Hepatocyte (in vitro differentiated cells): ENCODE results near the gene HPSE2. TPM values are rescaled to one million over a fixed set of nuclear protein-coding genes. Genes with fewer than 3 reads are reported as not detected.
"Not testable (repeated sequence)": the region's sequence is repeated elsewhere in the genome, so short reads cannot be mapped to it uniquely, and the experiment has no call there.

Experiments used
- DNase-seq: peaks from one replicate; pipeline ENCODE4 v3.0.0-alpha.2; 2016; ENCODE audit warnings: low spot score
- H2AFZ ChIP-seq: fragments of 200-600 bp; sonication (generic); 2 replicates; pipeline ENCODE4 v1.6.0; 2016; ENCODE audit warnings: antibody characterized with exemption, mild to moderate bottlenecking
- H3K27ac ChIP-seq: fragments of 200-600 bp; sonication (generic); 2 replicates; pipeline ENCODE4 v1.5.1; 2016; ENCODE audit warnings: mild to moderate bottlenecking
- H3K27me3 ChIP-seq: fragments of 200-600 bp; sonication (generic); 2 replicates; pipeline ENCODE4 v1.6.1; 2016
- H3K36me3 ChIP-seq: fragments of 200-600 bp; sonication (generic); replicated peaks from 2 replicates; pipeline ENCODE4 v1.5.1; 2016; ENCODE audit warnings: low read depth; ENCODE audit not compliant: insufficient read depth
- H3K4me1 ChIP-seq: fragments of 200-600 bp; sonication (generic); 2 replicates; pipeline ENCODE4 v1.5.1; 2016; ENCODE audit warnings: mild to moderate bottlenecking, moderate library complexity; ENCODE audit not compliant: insufficient read depth
- H3K4me2 ChIP-seq: fragments of 200-600 bp; sonication (generic); 2 replicates; pipeline ENCODE4 v1.6.0; 2016
- H3K4me3 ChIP-seq: fragments of 200-600 bp; sonication (generic); 2 replicates; pipeline ENCODE4 v1.5.1; 2016; ENCODE audit warnings: mild to moderate bottlenecking
- H3K79me2 ChIP-seq: fragments of 200-600 bp; sonication (generic); 2 replicates; pipeline ENCODE4 v1.6.0; 2017; ENCODE audit warnings: mild to moderate bottlenecking
- H3K9me2 ChIP-seq: fragments of 200-600 bp; sonication (generic); replicated peaks from 2 replicates; pipeline ENCODE4 v1.6.0; 2017; ENCODE audit warnings: mild to moderate bottlenecking; ENCODE audit not compliant: insufficient read depth
- H3K9me3 ChIP-seq: fragments of 200-600 bp; sonication (generic); 2 replicates; pipeline ENCODE4 v1.5.1; 2016; ENCODE audit warnings: low read depth, mild to moderate bottlenecking
- H4K20me1 ChIP-seq: fragments of 200-600 bp; sonication (generic); 2 replicates; pipeline ENCODE4 v1.6.0; 2016; ENCODE audit warnings: mild to moderate bottlenecking; ENCODE audit not compliant: insufficient read depth, poor library complexity, severe bottlenecking
- EZH2 ChIP-seq: fragments of 200-600 bp; sonication (generic); IDR thresholded peaks from 2 replicates; pipeline ENCODE4 v1.6.1; 2016; ENCODE audit warnings: antibody characterized with exemption, mild to moderate bottlenecking, borderline replicate concordance
- EZH2phosphoT487 ChIP-seq: fragments of 200-600 bp; sonication (generic); IDR thresholded peaks from one replicate; pipeline ENCODE4 v1.6.1; 2018; ENCODE audit warnings: antibody characterized with exemption, mild to moderate bottlenecking, low read depth, moderate library complexity; ENCODE audit not compliant: unreplicated experiment, severe bottlenecking
- WGBS: methylation state at CpG from one replicate; pipeline ENCODE4 v1.1.6; 2016; ENCODE audit warnings: low lambda C conversion rate; ENCODE audit errors: missing lambda C conversion rate; 5-methylcytosine and 5-hydroxymethylcytosine counted together
- polyA plus RNA-seq: library from polyadenylated mRNA; unstranded; fragments of >200 nt; fragmentation: Nextera tagmentation; extraction: Ambion mirVana; gene quantifications from 2 replicates; pipeline ENCODE4 v1.2.1, GENCODE V29; 2016
- total RNA-seq: library from RNA; depleted of rRNA; stranded (reverse); fragments of >200 nt; gene quantifications from 2 replicates; pipeline ENCODE4 v1.2.3, GENCODE V29; 2014
- TF ChIP-seq, protein P1 (sequence below): fragments of 200-600 bp; sonication (generic); IDR thresholded peaks from 2 replicates; pipeline ENCODE4 v1.5.1; 2016; ENCODE audit warnings: antibody characterized with exemption, mild to moderate bottlenecking; ENCODE audit not compliant: poor library complexity

HPSE2 gene
- total and polyA plus RNA-seq, 2 experiments from 2014 or later = 3.7 to 5.7 TPM

DNA sequence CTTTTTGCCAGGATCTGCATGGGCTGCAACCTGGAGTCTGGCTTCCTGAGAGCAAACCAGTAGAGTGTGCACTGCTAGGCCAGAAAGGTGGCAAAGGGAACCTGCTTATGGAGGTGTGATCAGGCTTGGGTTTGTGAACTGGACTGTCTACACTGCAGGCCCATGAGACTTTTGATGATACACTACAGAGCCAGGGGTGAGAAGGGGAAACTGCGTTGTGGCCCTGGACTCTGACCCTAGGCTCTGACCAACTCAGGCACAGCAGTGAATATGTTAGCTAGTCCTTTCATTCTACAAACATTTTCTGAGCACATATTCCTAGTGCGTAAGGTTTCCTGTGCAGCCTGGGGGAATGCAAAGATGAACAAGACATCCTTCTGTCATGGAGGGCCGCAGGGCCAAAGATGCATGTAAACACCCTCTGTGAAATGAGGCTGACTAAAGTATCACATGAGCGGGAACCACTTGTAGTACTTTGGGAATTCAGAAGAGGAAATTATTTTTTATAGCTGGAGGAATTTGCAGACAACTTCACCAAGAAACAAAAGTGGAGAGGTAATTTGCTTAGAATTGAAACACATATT, 725.1 kb downstream of the HPSE2 start:
- DNase-seq = no peak
- H3K27ac ChIP-seq = peak overlapping the region; percentile 42
- H2AFZ ChIP-seq = no peak overlapping the region
- H3K4me1 ChIP-seq = no peaks in the 10 kb centered on the region
- TF ChIP-seq EZH2 (no peak), EZH2phosphoT487 (no peak)
- TF ChIP-seq, protein P1, sequence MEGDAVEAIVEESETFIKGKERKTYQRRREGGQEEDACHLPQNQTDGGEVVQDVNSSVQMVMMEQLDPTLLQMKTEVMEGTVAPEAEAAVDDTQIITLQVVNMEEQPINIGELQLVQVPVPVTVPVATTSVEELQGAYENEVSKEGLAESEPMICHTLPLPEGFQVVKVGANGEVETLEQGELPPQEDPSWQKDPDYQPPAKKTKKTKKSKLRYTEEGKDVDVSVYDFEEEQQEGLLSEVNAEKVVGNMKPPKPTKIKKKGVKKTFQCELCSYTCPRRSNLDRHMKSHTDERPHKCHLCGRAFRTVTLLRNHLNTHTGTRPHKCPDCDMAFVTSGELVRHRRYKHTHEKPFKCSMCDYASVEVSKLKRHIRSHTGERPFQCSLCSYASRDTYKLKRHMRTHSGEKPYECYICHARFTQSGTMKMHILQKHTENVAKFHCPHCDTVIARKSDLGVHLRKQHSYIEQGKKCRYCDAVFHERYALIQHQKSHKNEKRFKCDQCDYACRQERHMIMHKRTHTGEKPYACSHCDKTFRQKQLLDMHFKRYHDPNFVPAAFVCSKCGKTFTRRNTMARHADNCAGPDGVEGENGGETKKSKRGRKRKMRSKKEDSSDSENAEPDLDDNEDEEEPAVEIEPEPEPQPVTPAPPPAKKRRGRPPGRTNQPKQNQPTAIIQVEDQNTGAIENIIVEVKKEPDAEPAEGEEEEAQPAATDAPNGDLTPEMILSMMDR = no peak
- H4K20me1 ChIP-seq = no peaks in the 10 kb centered on the region
- no peaks in the 10 kb centered on the region for H3K79me2 ChIP-seq
- no peak overlapping the region for H3K4me3 ChIP-seq
- no peak overlapping the region for H3K4me2 ChIP-seq
- WGBS = 88% methylated on average over 4 of the region's 4 CpGs
- no peaks in the 10 kb centered on the region for H3K9me3 ChIP-seq
- H3K9me2 ChIP-seq = no peaks in the 10 kb centered on the region
- no peaks in the 10 kb centered on the region for H3K27me3 ChIP-seq
- no peaks in the 10 kb centered on the region for H3K36me3 ChIP-seq

DNA sequence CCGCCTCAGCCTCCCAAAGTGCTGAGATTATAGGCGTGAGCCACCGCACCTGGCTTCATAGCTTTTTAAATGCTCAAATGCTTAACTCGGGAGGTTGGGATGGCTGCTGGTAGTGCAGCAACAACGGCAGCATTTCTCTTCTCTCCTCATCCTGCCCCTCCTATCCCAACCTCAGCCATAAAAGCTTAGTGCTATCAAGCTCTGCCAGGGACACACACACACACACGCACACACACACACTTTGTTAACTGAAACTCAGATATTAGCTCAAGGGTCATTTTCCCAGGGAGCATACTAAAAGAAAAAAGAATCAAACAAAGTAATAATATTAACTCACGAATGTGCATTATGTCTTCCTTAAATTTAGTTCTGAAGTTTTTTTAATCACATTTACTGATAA, 725.9 kb downstream of the HPSE2 start:
- Histone ChIP-seq H3K27me3 (no peaks in the 10 kb centered on the region), H3K9me2 (no peaks in the 10 kb centered on the region), H3K79me2 (no peaks in the 10 kb centered on the region), H3K4me1 (no peaks in the 10 kb centered on the region), H2AFZ (no peak overlapping the region), H3K36me3 (no peaks in the 10 kb centered on the region), H4K20me1 (no peaks in the 10 kb centered on the region), H3K4me3 (no peak overlapping the region), H3K4me2 (no peak overlapping the region), H3K27ac (no peak overlapping the region), H3K9me3 (no peaks in the 10 kb centered on the region)
- TF ChIP-seq, protein P1 = no peak
- no peak for TF ChIP-seq EZH2
- TF ChIP-seq EZH2phosphoT487 = no peak
- DNase-seq = peak; percentile 51
- WGBS = 77% methylated on average over 7 of the region's 7 CpGs

DNA sequence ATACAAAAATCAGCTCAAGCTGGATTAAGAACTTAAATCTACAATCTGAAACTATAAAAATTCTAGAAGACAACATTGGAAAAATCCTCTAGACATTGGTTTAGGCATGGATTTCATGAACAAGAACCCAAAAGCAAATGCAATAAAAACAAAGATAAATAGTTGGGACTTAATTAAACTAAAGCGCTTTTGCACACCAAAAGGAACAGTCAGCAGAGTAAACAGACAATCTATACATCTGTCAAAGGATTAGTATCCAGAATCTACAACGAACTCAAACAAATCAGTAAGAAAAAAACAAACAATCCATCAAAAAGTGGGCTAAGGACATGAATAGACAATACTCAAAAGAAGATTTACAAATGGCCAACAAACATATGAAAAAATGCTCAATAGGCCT, 733.1 kb downstream of the HPSE2 start:
- 78% methylated on average over 2 of the region's 2 CpGs for WGBS
- not testable (repeated sequence) for H3K4me1 ChIP-seq, H3K79me2 ChIP-seq, H3K27ac ChIP-seq, H2AFZ ChIP-seq, H4K20me1 ChIP-seq, H3K9me2 ChIP-seq, DNase-seq, H3K4me2 ChIP-seq, H3K4me3 ChIP-seq, H3K9me3 ChIP-seq, H3K27me3 ChIP-seq, H3K36me3 ChIP-seq

DNA sequence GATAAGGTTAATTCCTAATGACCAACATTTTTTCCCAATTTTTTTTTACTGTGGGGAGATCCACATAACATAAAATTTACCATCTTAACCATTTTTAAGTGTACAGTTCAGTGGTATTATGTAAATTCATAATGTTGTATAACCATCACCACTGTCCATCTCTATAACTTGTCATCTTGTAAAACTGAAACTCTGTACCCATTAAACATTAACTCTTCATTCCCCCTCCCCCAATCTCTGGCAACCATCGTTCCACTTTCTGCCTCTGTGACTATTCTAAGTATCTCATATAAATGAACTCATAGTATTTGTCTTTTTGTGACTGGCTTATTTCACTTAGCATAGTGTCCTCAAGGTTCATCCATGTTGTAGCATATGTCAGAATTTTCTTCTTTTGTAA, 742.9 kb downstream of the HPSE2 start:
- Histone ChIP-seq H3K4me1 (no peaks in the 10 kb centered on the region), H3K27ac (no peak overlapping the region), H3K27me3 (no peaks in the 10 kb centered on the region), H3K9me3 (peaks cover 12% of the 10 kb centered on the region), H3K79me2 (no peaks in the 10 kb centered on the region), H3K4me2 (no peak overlapping the region), H4K20me1 (no peaks in the 10 kb centered on the region), H3K4me3 (no peak overlapping the region), H2AFZ (no peak overlapping the region), H3K36me3 (no peaks in the 10 kb centered on the region), H3K9me2 (no peaks in the 10 kb centered on the region)
- 78% methylated on average over 1 of the region's 1 CpG for WGBS
- no peak for TF ChIP-seq EZH2phosphoT487
- no peak for TF ChIP-seq EZH2
- TF ChIP-seq, protein P1 = no peak
- no peak for DNase-seq
